Epithelial cell of proximal tubule (primary cell): ENCODE results near the gene FBXO15. TPM values are rescaled to one million over a fixed set of nuclear protein-coding genes. Genes with fewer than 3 reads are reported as not detected.

Source experiments
- DNase-seq: peaks from one replicate; pipeline ENCODE4 v3.0.0-alpha.2; 2011; ENCODE audit warnings: low read depth
- H3K4me3 ChIP-seq: 2 replicates; pipeline ENCODE4 v1.5.1; 2011; ENCODE audit warnings: low read depth, mild to moderate bottlenecking, low read length
- total RNA-seq: library from RNA; depleted of rRNA; stranded (reverse); fragments of >200 nt; gene quantifications from 2 replicates; pipeline ENCODE4 v1.2.3, GENCODE V29; 2015
- TF ChIP-seq, protein P1 (sequence below): conservative IDR thresholded peaks from 2 replicates; pipeline ENCODE4 v1.5.1; 2012; ENCODE audit warnings: low read depth, mild to moderate bottlenecking, low read length

Gene FBXO15, protein sequence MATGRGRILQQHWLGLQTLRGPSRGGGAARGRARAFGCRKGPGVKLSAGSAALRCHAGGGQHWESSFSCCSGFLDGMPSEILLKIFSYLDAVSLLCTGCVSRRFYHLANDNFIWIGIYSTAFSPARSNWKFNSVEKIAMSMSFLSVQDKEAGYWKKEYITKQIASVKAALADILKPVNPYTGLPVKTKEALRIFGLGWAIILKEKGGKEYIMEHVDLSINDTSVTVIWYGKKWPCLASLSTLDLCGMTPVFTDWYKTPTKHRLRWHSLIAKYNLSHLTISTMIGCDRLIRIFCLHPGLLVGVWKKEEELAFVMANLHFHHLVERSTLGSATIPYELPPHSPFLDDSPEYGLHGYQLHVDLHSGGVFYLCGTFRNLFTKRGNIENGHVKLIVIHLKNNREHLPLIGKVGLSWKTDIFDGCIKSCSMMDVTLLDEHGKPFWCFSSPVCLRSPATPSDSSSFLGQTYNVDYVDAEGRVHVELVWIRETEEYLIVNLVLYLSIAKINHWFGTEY
- 0.40 and 0.87 TPM in 2 replicates for total RNA-seq

DNA sequence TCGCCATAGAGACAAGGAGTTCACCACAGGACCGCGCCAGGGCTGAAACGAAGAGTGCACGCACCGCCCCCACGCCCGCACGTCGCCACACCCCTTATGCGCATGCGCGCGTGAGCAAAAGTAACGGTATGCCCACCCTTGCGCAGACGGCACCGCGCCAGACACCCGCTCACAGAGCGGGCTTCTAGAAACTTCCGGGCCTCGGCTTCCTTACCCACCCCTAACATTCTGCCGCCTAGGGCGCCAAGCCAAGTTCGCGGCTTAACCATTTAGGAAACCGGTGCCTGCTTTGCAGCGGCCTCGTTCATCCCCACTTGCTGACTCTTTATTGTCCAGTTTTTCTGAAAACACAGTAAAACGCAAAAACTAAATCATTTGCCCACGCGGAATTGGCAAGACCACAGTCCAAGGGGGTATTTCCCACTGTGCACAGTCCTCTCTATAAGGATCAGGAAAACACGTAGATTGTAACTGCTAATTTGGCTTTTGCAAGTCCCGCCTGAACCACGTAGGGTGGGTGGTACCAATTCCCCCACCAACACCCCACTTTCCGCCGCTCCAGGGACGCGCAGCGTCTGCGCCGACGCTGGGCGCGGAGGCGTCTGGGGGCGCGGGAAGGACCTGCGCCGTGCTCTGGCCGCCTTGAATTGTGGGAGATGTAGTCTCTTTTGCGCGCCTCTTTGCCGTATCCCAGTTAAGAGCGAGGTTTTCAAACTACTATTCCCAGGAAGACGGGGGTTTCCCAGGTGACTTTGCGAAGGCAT, at the start of gene FBXO15, which contains the start of gene TIMM21:
TSS of gene FBXO15 (minus strand) at position 56 of the 764 bp plus-strand sequence. CDS start at position 7, 49 bp downstream.
TSS of gene TIMM21 (plus strand) at position 745 of the 764 bp plus-strand sequence. CDS start 286 bp downstream, outside the sequence.
- H3K4me3 ChIP-seq: peak within 1 kb of the TSS; percentile 89
- DNase-seq: peak; percentile 74
- TF ChIP-seq, protein P1, sequence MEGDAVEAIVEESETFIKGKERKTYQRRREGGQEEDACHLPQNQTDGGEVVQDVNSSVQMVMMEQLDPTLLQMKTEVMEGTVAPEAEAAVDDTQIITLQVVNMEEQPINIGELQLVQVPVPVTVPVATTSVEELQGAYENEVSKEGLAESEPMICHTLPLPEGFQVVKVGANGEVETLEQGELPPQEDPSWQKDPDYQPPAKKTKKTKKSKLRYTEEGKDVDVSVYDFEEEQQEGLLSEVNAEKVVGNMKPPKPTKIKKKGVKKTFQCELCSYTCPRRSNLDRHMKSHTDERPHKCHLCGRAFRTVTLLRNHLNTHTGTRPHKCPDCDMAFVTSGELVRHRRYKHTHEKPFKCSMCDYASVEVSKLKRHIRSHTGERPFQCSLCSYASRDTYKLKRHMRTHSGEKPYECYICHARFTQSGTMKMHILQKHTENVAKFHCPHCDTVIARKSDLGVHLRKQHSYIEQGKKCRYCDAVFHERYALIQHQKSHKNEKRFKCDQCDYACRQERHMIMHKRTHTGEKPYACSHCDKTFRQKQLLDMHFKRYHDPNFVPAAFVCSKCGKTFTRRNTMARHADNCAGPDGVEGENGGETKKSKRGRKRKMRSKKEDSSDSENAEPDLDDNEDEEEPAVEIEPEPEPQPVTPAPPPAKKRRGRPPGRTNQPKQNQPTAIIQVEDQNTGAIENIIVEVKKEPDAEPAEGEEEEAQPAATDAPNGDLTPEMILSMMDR: no peak

DNA sequence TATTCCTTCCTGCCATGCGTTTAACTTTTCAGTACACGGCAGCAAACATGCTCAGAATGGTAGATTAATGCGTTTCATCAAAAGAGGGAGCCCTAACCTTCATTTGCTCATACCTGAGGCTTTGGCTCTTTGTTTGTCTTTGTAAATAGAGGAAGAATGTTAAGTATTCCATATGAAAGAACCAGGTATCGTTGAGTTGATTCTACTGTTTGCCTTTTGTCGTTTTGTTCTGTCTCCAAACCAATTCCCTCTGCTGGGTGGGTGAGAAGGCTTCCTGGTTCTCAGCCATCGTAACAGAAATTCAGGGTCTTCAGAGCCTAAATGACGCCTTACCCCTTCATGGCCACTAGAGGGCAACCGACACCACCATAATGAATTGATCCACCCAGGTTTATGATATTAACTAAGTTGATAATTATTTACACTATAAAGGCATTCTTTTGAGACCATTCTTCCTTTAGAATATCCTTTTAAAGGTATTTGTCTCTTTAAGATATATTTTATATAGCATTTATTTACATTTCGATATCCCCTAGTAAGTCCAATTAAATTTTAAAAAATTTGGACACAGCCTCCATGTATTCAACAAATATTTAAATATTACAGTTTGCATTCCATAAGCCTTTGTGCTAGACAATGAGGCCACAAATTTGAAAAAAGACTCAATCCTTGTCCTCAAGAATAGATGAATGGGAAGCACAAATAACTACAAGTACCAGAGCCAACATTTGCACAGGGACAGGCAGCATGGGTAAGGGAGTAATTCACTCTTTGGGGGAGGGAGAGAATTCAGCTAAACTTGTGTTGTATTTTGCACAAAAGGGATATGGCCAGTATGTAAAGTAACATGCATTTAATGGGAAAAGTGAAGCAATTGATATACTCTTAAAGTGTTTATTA, 48.8 kb upstream of the FBXO15 start:
- DNase-seq: peak; percentile 41
- peak overlapping the region; percentile 40 for H3K4me3 ChIP-seq
- TF ChIP-seq, protein P1: peak; percentile 83

DNA sequence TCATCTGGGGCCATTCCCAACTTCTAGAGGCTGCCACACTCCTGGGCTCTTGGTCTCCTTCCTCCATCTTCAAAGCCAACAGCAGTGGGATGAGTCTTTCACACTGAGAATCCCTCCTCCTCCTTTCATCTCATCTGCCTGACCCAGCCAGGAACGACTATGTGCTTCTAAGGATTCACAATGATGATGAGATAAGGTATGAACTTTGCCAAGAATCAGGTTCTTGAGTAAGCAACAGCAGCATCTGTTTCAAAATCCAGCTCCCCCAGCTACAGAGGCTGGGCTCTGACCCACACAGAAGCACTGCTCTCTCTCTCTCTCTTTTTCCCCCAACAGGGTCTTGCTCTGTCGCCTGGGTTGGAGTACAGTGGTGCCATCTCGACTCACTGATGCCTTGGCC, 47.1 kb upstream of the FBXO15 start:
- DNase-seq: no peak
- no peak overlapping the region for H3K4me3 ChIP-seq
- TF ChIP-seq, protein P1: no peak

DNA sequence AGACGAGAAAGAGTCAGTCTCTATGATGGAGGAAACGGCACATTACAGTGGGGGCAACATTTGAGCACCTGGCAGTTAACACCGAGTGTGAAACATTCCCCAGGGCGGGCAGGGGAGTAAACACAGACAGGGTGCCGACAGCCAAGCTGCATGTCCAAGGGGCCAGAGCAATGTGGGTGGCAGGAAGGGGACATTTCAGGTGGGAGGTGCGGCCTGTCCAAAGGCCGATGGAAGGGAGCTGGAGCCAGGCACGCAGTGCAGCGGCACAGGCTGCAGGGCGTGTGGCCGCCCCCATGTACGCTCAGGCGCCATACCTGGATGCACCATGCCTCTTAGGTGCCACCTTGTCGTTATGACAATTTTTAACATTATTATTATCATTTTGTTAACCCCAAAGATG, 43.9 kb upstream of the FBXO15 start:
- no peak for DNase-seq
- TF ChIP-seq, protein P1: no peak
- H3K4me3 ChIP-seq: no peak overlapping the region

DNA sequence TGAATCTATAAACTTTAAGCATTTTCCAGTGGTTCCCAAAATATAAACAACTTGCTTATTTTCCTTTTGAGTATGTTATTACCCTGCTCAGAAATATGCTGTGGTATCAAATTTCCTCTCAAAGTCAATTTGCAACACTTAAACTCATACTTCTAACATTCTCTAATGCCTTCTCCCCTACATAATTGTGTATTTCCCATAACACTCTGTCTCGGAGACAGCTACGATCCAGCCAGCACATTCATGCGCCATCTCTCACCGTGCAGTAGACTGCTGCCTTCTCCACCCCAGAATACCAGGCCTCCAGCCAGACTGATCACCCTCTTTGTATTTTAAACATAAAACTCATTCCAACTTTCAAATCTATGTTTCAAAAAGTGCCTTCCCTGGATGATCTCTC, 42.5 kb upstream of the FBXO15 start:
- TF ChIP-seq, protein P1: no peak
- no peak for DNase-seq
- H3K4me3 ChIP-seq: no peak overlapping the region

DNA sequence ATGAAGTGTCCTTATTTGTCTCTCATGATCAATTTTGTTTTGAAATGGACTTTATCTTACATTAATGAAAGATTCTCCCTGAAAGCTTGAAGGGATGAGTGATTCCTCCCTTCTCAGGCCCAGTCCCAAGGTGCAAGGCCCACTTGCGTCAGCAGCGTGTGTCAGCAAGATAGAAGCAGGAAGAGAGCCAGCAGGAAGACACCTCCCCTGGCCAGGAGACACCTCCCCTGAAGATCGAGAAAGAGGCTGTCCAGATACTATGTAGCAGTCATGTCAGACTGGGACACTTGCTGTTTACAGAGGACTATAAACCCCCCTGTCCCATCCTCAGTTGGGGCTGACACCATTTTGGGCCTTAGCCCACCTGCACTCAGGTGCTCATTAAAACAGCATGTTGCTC, 39.0 kb upstream of the FBXO15 start:
- TF ChIP-seq, protein P1: no peak
- DNase-seq: no peak
- H3K4me3 ChIP-seq: no peak overlapping the region
